CD14-positive monocyte (primary cell): ENCODE measurements around the gene VPS26B. TPM values are rescaled to one million over a fixed set of nuclear protein-coding genes. Genes with fewer than 3 reads are reported as not detected.

ENCODE experiments used
- DNase-seq, 3 donors: peaks; one replicate each; pipeline ENCODE4 v3.0.0-alpha.2; 2011 to 2022
- H2AFZ ChIP-seq: 2 replicates; pipeline ENCODE4 v1.6.0; 2012; ENCODE audit warnings: mild to moderate bottlenecking, low read depth, low read length, inconsistent platforms; ENCODE audit not compliant: insufficient read depth, poor library complexity, severe bottlenecking
- H3K27ac ChIP-seq, 2 donors: 1 replicate in 1 of 2; 2 replicates in 1 of 2; pipeline ENCODE4 v1.5.1; 2012 to 2013; ENCODE audit warnings: low read length in 2 of 2, control low read depth in 1 of 2, inconsistent platforms in 1 of 2, low read depth in 1 of 2, mild to moderate bottlenecking in 1 of 2
- H3K27me3 ChIP-seq, 2 donors: one replicate each; pipeline versions ENCODE4 v1.6.0 to v1.6.1; 2011 to 2013; ENCODE audit warnings: low read length in 2 of 2; ENCODE audit not compliant: control insufficient read depth in 2 of 2, insufficient read depth in 2 of 2
- H3K36me3 ChIP-seq, 2 donors: replicated peaks in 1 of 2; 1 replicate in 1 of 2; 2 replicates in 1 of 2; pipeline versions ENCODE4 v1.5.1 to v1.6.1; 2012 to 2013; ENCODE audit warnings: low read length in 2 of 2, control low read depth in 1 of 2, inconsistent platforms in 1 of 2, mild to moderate bottlenecking in 1 of 2; ENCODE audit not compliant: insufficient read depth in 2 of 2, control insufficient read depth in 1 of 2
- H3K4me1 ChIP-seq, 2 donors: 1 replicate in 1 of 2; 2 replicates in 1 of 2; pipeline versions ENCODE4 v1.5.1 to v1.6.1; 2012 to 2013; ENCODE audit warnings: low read length in 2 of 2, control low read depth in 1 of 2, inconsistent platforms in 1 of 2, mild to moderate bottlenecking in 1 of 2, moderate library complexity in 1 of 2; ENCODE audit not compliant: insufficient read depth in 2 of 2, control insufficient read depth in 1 of 2
- H3K4me2 ChIP-seq: replicated peaks from 2 replicates; pipeline ENCODE3; 2012; ENCODE audit warnings: low read length, moderate library complexity, mild to moderate bottlenecking; ENCODE audit not compliant: poor library complexity, severe bottlenecking; ENCODE audit errors: extremely low read depth
- H3K4me3 ChIP-seq, 3 experiments: fragments of 200-600 bp in 1 of 3; sonication (generic) in 1 of 3; replicated peaks in 1 of 3; 1 replicate in 2 of 3; 2 replicates in 1 of 3; pipeline ENCODE4 v1.5.1; 2011 to 2013; ENCODE audit warnings: low read length in 3 of 3, mild to moderate bottlenecking in 3 of 3, control low read depth in 2 of 3, low read depth in 2 of 3, inconsistent platforms in 1 of 3, moderate library complexity in 1 of 3
- H3K79me2 ChIP-seq: 2 replicates; pipeline ENCODE4 v1.6.0; 2012; ENCODE audit warnings: mild to moderate bottlenecking, control low read depth, inconsistent platforms, low read length, moderate library complexity; ENCODE audit not compliant: insufficient read depth
- H3K9ac ChIP-seq: 2 replicates; pipeline ENCODE4 v1.6.0; 2017; ENCODE audit warnings: low read length, mild to moderate bottlenecking; ENCODE audit not compliant: insufficient read depth, poor library complexity, severe bottlenecking
- H3K9me3 ChIP-seq, 2 donors: replicated peaks in 1 of 2; 1 replicate in 1 of 2; 2 replicates in 1 of 2; pipeline versions ENCODE4 v1.5.1 to v1.6.1; 2012 to 2013; ENCODE audit warnings: low read length in 2 of 2, control low read depth in 1 of 2; ENCODE audit not compliant: control insufficient read depth in 1 of 2, insufficient read depth in 1 of 2
- H4K20me1 ChIP-seq: 2 replicates; pipeline ENCODE4 v1.6.0; 2012; ENCODE audit warnings: mild to moderate bottlenecking, low read length, control low read depth, moderate library complexity; ENCODE audit not compliant: insufficient read depth
- H3K27ac Mint-ChIP-seq, 7 donors: one replicate each; pipeline ENCODE4 v1.8.0; 2020; ENCODE audit warnings: mild to moderate bottlenecking in 7 of 7, mixed read lengths in 7 of 7, moderate library complexity in 6 of 7, inconsistent platforms in 2 of 7
- H3K27me3 Mint-ChIP-seq, 3 donors: one replicate each; pipeline ENCODE4 v1.8.0; 2021 to 2022; ENCODE audit warnings: low read depth in 3 of 3, mild to moderate bottlenecking in 3 of 3, mixed read lengths in 3 of 3, moderate library complexity in 3 of 3, inconsistent platforms in 1 of 3
- H3K36me3 Mint-ChIP-seq, 2 donors: one replicate each; pipeline ENCODE4 v1.8.0; 2020; ENCODE audit warnings: mixed read lengths in 2 of 2, inconsistent platforms in 1 of 2, mild to moderate bottlenecking in 1 of 2
- H3K4me1 Mint-ChIP-seq: one replicate; pipeline ENCODE4 v1.8.0; 2020; ENCODE audit warnings: mild to moderate bottlenecking, mixed read lengths
- H3K4me3 Mint-ChIP-seq, 2 donors: one replicate each; pipeline ENCODE4 v1.8.0; 2020; ENCODE audit warnings: mild to moderate bottlenecking in 2 of 2, mixed read lengths in 2 of 2, moderate library complexity in 1 of 2
- H3K9me3 Mint-ChIP-seq, 7 donors: one replicate each; pipeline ENCODE4 v1.8.0; 2020 to 2022; ENCODE audit warnings: mixed read lengths in 7 of 7, mild to moderate bottlenecking in 6 of 7, moderate library complexity in 6 of 7, inconsistent platforms in 2 of 7
- WGBS: methylation state at CpG from one replicate; pipeline ENCODE4 v1.1.5; 2013; ENCODE audit warnings: missing lambda C conversion rate; ENCODE audit not compliant: insufficient coverage; 5-methylcytosine and 5-hydroxymethylcytosine counted together
- intact Hi-C, 2 donors: fragments of 100-400 bp; cut with micrococcal nuclease; formaldehyde crosslinking; loops; one replicate each; pipeline versions ENCODE4 v1.15.0 to v1.15.1; 2023
- polyA plus RNA-seq, 3 donors: library from polyadenylated mRNA; depleted of rRNA in 1 of 3; unstranded in 2 of 3; stranded (reverse) in 1 of 3; fragments of 300-500 nt in 2 of 3; fragments of >200 nt in 1 of 3; fragmentation: Illumina TruSeq in 2 of 3; gene quantifications; 1 replicate in 2 of 3; 2 replicates in 1 of 3; pipeline ENCODE4 v1.2.3, GENCODE V29; 2012 to 2021
- TF ChIP-seq, protein P1 (sequence below): fragments of 200-600 bp; IDR thresholded peaks from one replicate; pipeline ENCODE4 v1.8.0; 2022; ENCODE audit warnings: antibody characterized with exemption, mild to moderate bottlenecking

Gene VPS26B
- polyA plus RNA-seq, 3 donors, result 30.4 to 38.4 (median 34.3) TPM

GRCh38 chr11:134244593-134244992 lies 20.1 kb downstream of the VPS26B start:
- 88% methylated on average over 7 of the region's 7 CpGs for WGBS
- Mint-ChIP-seq H3K27me3 (no peaks in the 10 kb centered on the region), H3K27ac (no peak overlapping the region), H3K9me3 (no peaks in the 10 kb centered on the region), H3K4me3 (no peak overlapping the region), H3K36me3 (peaks cover 86 to 99% of the 10 kb centered on the region in 2 donors), H3K4me1 (no peaks in the 10 kb centered on the region)
- H3K4me3 ChIP-seq, result no peak overlapping the region
- no peaks in the 10 kb centered on the region for H4K20me1 ChIP-seq
- H3K9ac ChIP-seq, result no peak overlapping the region
- H3K27ac ChIP-seq, result no peak overlapping the region
- H2AFZ ChIP-seq, result no peak overlapping the region
- H3K4me2 ChIP-seq, result no peak overlapping the region
- no peaks in the 10 kb centered on the region for H3K79me2 ChIP-seq
- DNase-seq, result no peak
- no peaks in the 10 kb centered on the region for H3K9me3 ChIP-seq
- TF ChIP-seq, protein P1, sequence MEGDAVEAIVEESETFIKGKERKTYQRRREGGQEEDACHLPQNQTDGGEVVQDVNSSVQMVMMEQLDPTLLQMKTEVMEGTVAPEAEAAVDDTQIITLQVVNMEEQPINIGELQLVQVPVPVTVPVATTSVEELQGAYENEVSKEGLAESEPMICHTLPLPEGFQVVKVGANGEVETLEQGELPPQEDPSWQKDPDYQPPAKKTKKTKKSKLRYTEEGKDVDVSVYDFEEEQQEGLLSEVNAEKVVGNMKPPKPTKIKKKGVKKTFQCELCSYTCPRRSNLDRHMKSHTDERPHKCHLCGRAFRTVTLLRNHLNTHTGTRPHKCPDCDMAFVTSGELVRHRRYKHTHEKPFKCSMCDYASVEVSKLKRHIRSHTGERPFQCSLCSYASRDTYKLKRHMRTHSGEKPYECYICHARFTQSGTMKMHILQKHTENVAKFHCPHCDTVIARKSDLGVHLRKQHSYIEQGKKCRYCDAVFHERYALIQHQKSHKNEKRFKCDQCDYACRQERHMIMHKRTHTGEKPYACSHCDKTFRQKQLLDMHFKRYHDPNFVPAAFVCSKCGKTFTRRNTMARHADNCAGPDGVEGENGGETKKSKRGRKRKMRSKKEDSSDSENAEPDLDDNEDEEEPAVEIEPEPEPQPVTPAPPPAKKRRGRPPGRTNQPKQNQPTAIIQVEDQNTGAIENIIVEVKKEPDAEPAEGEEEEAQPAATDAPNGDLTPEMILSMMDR, result peak; percentile 25
- H3K27me3 ChIP-seq, result no peaks in the 10 kb centered on the region
- H3K4me1 ChIP-seq, result no peaks in the 10 kb centered on the region
- intact Hi-C loops, result no loop called here
- peaks cover 93 to 100% of the 10 kb centered on the region in 2 donors for H3K36me3 ChIP-seq

DNA sequence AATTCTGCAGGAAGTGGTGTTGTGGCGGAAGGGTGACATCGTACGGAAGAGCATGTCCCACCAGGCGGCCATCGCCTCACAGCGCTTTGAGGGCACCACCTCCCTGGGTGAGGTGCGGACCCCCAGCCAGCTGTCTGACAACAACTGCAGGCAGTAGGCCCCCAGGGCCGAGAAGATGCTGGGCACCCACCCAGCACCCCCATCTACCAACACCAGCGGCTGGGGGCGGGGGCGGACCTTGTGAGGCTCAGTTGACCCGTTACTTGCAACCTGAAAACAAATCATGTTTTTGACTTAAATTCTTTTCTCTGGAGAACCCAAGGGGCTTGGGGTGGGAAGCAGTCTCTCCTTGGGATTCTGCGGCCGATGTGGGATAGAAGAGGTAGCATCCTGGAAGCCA lies 21.0 kb downstream of the VPS26B start:
- no peaks in the 10 kb centered on the region for H4K20me1 ChIP-seq
- Mint-ChIP-seq H3K36me3 (peaks cover 82 to 93% of the 10 kb centered on the region in 2 donors), H3K9me3 (no peaks in the 10 kb centered on the region), H3K4me1 (peaks cover 4% of the 10 kb centered on the region), H3K27ac (no peak overlapping the region), H3K4me3 (no peak overlapping the region), H3K27me3 (no peaks in the 10 kb centered on the region)
- no peak overlapping the region for H3K4me3 ChIP-seq
- no peaks in the 10 kb centered on the region for H3K79me2 ChIP-seq
- no peaks in the 10 kb centered on the region for H3K27me3 ChIP-seq
- H2AFZ ChIP-seq, result no peak overlapping the region
- TF ChIP-seq, protein P1, result no peak
- no peak overlapping the region for H3K4me2 ChIP-seq
- peaks cover 85 to 100% of the 10 kb centered on the region in 2 donors for H3K36me3 ChIP-seq
- peaks cover 6% of the 10 kb centered on the region in 2 donors for H3K4me1 ChIP-seq
- WGBS, result 97% methylated on average over 9 of the region's 14 CpGs
- intact Hi-C loops, result no loop called here
- no peak for DNase-seq
- H3K27ac ChIP-seq, result no peak overlapping the region
- H3K9ac ChIP-seq, result no peak overlapping the region
- H3K9me3 ChIP-seq, result no peaks in the 10 kb centered on the region
